ENCODE results near the gene ELK4. TPM values are rescaled to one million over a fixed set of nuclear protein-coding genes. Genes with fewer than 3 reads are reported as not detected.

Gene ELK4
- total and polyA plus RNA-seq, 2 of the 13 experiments (the other 11 are each of a cell fraction or from before 2014, with no cell fraction given) = 8.3 to 13.1 TPM

GRCh38 chr1:205631768-205632668, at the start of gene ELK4 (continued):
- TF ChIP-seq ZNF780A (CRISPR knock-in tag; IDR thresholded peaks at IDR 0.05) (0 out of 2 replicates have a peak, but pooled peaks have one; percentile 24), ZNF768 (CRISPR knock-in tag; IDR thresholded peaks at IDR 0.05) (peak; percentile 85; the same call in 1 of the 2 replicates), KLF11 (CRISPR knock-in tag; IDR thresholded peaks at IDR 0.05) (peak; percentile 87), ZNF75D (CRISPR knock-in tag; IDR thresholded peaks at IDR 0.05; ENCODE audit: borderline replicate concordance) (no peak), IKZF4 (CRISPR knock-in tag; IDR thresholded peaks at IDR 0.05; ENCODE audit: borderline replicate concordance, low read depth, not compliant biosample characterization) (no peak), ZSCAN21 (CRISPR knock-in tag; IDR thresholded peaks at IDR 0.05; ENCODE audit: borderline replicate concordance) (peak; percentile 74; the same call in 1 of the 2 replicates), ZMYM4 (CRISPR knock-in tag; IDR thresholded peaks at IDR 0.05) (peak; percentile 75), ZFP41 (CRISPR knock-in tag; IDR thresholded peaks at IDR 0.05; ENCODE audit: borderline replicate concordance) (no peak), NFRKB (IDR thresholded peaks at IDR 0.05) (no peak), REL (CRISPR knock-in tag; conservative IDR thresholded peaks at IDR 0.05) (no peak), THRA (CRISPR knock-in tag; IDR thresholded peaks at IDR 0.05; ENCODE audit: borderline replicate concordance) (peak; percentile 46; the same call in 1 of the 2 replicates), ZNF557 (CRISPR knock-in tag; IDR thresholded peaks at IDR 0.05) (0 out of 2 replicates have a peak, but pooled peaks have one; percentile 74), ZNF644 (CRISPR knock-in tag; IDR thresholded peaks at IDR 0.05; ENCODE audit: low read depth) (no peak), ZNF337 (CRISPR knock-in tag; IDR thresholded peaks at IDR 0.05; ENCODE audit: borderline replicate concordance, low read depth) (peak; percentile 64)
- TF ChIP-seq, protein P1, sequence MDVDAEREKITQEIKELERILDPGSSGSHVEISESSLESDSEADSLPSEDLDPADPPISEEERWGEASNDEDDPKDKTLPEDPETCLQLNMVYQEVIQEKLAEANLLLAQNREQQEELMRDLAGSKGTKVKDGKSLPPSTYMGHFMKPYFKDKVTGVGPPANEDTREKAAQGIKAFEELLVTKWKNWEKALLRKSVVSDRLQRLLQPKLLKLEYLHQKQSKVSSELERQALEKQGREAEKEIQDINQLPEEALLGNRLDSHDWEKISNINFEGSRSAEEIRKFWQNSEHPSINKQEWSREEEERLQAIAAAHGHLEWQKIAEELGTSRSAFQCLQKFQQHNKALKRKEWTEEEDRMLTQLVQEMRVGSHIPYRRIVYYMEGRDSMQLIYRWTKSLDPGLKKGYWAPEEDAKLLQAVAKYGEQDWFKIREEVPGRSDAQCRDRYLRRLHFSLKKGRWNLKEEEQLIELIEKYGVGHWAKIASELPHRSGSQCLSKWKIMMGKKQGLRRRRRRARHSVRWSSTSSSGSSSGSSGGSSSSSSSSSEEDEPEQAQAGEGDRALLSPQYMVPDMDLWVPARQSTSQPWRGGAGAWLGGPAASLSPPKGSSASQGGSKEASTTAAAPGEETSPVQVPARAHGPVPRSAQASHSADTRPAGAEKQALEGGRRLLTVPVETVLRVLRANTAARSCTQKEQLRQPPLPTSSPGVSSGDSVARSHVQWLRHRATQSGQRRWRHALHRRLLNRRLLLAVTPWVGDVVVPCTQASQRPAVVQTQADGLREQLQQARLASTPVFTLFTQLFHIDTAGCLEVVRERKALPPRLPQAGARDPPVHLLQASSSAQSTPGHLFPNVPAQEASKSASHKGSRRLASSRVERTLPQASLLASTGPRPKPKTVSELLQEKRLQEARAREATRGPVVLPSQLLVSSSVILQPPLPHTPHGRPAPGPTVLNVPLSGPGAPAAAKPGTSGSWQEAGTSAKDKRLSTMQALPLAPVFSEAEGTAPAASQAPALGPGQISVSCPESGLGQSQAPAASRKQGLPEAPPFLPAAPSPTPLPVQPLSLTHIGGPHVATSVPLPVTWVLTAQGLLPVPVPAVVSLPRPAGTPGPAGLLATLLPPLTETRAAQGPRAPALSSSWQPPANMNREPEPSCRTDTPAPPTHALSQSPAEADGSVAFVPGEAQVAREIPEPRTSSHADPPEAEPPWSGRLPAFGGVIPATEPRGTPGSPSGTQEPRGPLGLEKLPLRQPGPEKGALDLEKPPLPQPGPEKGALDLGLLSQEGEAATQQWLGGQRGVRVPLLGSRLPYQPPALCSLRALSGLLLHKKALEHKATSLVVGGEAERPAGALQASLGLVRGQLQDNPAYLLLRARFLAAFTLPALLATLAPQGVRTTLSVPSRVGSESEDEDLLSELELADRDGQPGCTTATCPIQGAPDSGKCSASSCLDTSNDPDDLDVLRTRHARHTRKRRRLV (CRISPR knock-in tag; IDR thresholded peaks at IDR 0.05) = peak; percentile 77
- TF ChIP-seq, protein P2, sequence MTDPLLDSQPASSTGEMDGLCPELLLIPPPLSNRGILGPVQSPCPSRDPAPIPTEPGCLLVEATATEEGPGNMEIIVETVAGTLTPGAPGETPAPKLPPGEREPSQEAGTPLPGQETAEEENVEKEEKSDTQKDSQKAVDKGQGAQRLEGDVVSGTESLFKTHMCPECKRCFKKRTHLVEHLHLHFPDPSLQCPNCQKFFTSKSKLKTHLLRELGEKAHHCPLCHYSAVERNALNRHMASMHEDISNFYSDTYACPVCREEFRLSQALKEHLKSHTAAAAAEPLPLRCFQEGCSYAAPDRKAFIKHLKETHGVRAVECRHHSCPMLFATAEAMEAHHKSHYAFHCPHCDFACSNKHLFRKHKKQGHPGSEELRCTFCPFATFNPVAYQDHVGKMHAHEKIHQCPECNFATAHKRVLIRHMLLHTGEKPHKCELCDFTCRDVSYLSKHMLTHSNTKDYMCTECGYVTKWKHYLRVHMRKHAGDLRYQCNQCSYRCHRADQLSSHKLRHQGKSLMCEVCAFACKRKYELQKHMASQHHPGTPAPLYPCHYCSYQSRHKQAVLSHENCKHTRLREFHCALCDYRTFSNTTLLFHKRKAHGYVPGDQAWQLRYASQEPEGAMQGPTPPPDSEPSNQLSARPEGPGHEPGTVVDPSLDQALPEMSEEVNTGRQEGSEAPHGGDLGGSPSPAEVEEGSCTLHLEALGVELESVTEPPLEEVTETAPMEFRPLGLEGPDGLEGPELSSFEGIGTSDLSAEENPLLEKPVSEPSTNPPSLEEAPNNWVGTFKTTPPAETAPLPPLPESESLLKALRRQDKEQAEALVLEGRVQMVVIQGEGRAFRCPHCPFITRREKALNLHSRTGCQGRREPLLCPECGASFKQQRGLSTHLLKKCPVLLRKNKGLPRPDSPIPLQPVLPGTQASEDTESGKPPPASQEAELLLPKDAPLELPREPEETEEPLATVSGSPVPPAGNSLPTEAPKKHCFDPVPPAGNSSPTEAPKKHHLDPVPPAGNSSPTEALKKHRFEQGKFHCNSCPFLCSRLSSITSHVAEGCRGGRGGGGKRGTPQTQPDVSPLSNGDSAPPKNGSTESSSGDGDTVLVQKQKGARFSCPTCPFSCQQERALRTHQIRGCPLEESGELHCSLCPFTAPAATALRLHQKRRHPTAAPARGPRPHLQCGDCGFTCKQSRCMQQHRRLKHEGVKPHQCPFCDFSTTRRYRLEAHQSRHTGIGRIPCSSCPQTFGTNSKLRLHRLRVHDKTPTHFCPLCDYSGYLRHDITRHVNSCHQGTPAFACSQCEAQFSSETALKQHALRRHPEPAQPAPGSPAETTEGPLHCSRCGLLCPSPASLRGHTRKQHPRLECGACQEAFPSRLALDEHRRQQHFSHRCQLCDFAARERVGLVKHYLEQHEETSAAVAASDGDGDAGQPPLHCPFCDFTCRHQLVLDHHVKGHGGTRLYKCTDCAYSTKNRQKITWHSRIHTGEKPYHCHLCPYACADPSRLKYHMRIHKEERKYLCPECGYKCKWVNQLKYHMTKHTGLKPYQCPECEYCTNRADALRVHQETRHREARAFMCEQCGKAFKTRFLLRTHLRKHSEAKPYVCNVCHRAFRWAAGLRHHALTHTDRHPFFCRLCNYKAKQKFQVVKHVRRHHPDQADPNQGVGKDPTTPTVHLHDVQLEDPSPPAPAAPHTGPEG (CRISPR knock-in tag; IDR thresholded peaks at IDR 0.05) = peak; percentile 44; the same call in 1 of the 2 replicates
